ENCODE measurements around the gene FES. TPM values are rescaled to one million over a fixed set of nuclear protein-coding genes. Genes with fewer than 3 reads are reported as not detected.
"Not testable (repeated sequence)": the region's sequence is repeated elsewhere in the genome, so short reads cannot be mapped to it uniquely, and the experiment has no call there.

The FES gene
- total and polyA plus RNA-seq, 8 donors = 20.8 to 65.2 (median 28.1) TPM

GRCh38 chr15:90871716-90872485 lies 12.4 kb upstream of the FES start:
- Histone ChIP-seq H3K36me3 (peaks cover 0 to 18% of the 10 kb centered on the region in 2 donors), H3K4me3 (peak overlapping the region; percentile 71 to 89), H3K27me3 (no peaks in the 10 kb centered on the region), H3K4me1 (peaks cover 41 to 60% of the 10 kb centered on the region in 2 donors), H3K9me3 (no peaks in the 10 kb centered on the region), H3K27ac (peak overlapping the region; percentile 96 to 97)
- intact Hi-C loops (cut with DNase I) = no loop called here
- no peak for TF ChIP-seq CTCF (IDR thresholded peaks at IDR 0.05)
- ATAC-seq (peak; percentile 1), DNase-seq (peak in 2 of 4 donors; percentile 11 to 87)

GRCh38 chr15:90872486-90873184 lies 11.7 kb upstream of the FES start:
- Histone ChIP-seq H3K27ac (peak overlapping the region; percentile 96 to 97), H3K4me3 (peak overlapping the region; percentile 71 to 89), H3K27me3 (no peaks in the 10 kb centered on the region), H3K36me3 (peaks cover 0 to 26% of the 10 kb centered on the region in 2 donors), H3K4me1 (peaks cover 41 to 60% of the 10 kb centered on the region in 2 donors), H3K9me3 (no peaks in the 10 kb centered on the region)
- TF ChIP-seq CTCF (IDR thresholded peaks at IDR 0.05) = no peak
- ATAC-seq (peak; percentile 25), DNase-seq (peak in 1 of 4 donors; percentile 14)
- intact Hi-C loops (cut with DNase I) = no loop called here

- peaks cover 0 to 35% of the 10 kb centered on the region in 2 donors for H3K36me3 ChIP-seq
- H3K27ac ChIP-seq = peak overlapping the region; percentile 9 to 96
- no peak for TF ChIP-seq CTCF (IDR thresholded peaks at IDR 0.05)
- H3K4me3 ChIP-seq = peak overlapping the region; percentile 4 to 89
- H3K9me3 ChIP-seq = no peaks in the 10 kb centered on the region
- intact Hi-C loops (cut with DNase I) = no loop called here
- H3K4me1 ChIP-seq = peaks cover 38 to 54% of the 10 kb centered on the region in 2 donors
- no peaks in the 10 kb centered on the region for H3K27me3 ChIP-seq
- ATAC-seq (no peak), DNase-seq (no peak)
Observed at GRCh38 chr15:90873488-90873997, 10.8 kb upstream of the FES start.

- Histone ChIP-seq H3K4me1 (peaks cover 33 to 49% of the 10 kb centered on the region in 2 donors), H3K4me3 (peak overlapping the region; percentile 4 to 89), H3K9me3 (no peaks in the 10 kb centered on the region), H3K27me3 (no peaks in the 10 kb centered on the region), H3K27ac (peak overlapping the region; percentile 9 to 96), H3K36me3 (peaks cover 0 to 40% of the 10 kb centered on the region in 2 donors)
- DNase-seq = peak in 3 of 4 donors; percentile 76 to 89 (median 81)
- intact Hi-C loops (cut with DNase I) = no loop called here
- no peak for TF ChIP-seq CTCF (IDR thresholded peaks at IDR 0.05)
- ATAC-seq = peak; percentile 57
Observed at GRCh38 chr15:90873998-90874605, 10.2 kb upstream of the FES start.

- peak in 1 of 4 donors; percentile 23 for DNase-seq
- not testable (repeated sequence) for ATAC-seq
Observed at GRCh38 chr15:90874986-90875385, 9.3 kb upstream of the FES start.

More at GRCh38 chr15:90874986-90875385, 9.3 kb upstream of the FES start:
- H3K27me3 ChIP-seq; intact Hi-C loops (cut with DNase I); H3K9me3 ChIP-seq; H3K4me3 ChIP-seq; H3K27ac ChIP-seq: not testable (repeated sequence)
- Histone ChIP-seq H3K36me3 (peaks cover 0 to 49% of the 10 kb centered on the region in 2 donors), H3K4me1 (peaks cover 24 to 40% of the 10 kb centered on the region in 2 donors)
